GM12875 (cell line): ENCODE data around the gene TNFAIP6.

Source experiments
- H3K4me3 ChIP-seq: one replicate; pipeline ENCODE4 v1.5.1; 2011; ENCODE audit warnings: low read depth, low read length, control low read depth
- CTCF ChIP-seq: IDR thresholded peaks from 2 replicates; pipeline ENCODE4 v1.5.1; 2011; ENCODE audit warnings: low read depth, mild to moderate bottlenecking, control low read depth, inconsistent platforms, low read length, moderate library complexity, borderline replicate concordance; ENCODE audit not compliant: insufficient read depth

TNFAIP6 gene

GRCh38 chr2:151403914-151404313 lies 46.5 kb downstream of the TNFAIP6 start:
- no peak overlapping the region for H3K4me3 ChIP-seq
- no peak for TF ChIP-seq CTCF

GRCh38 chr2:151405376-151405775 lies 48.0 kb downstream of the TNFAIP6 start:
- TF ChIP-seq CTCF, result no peak

GRCh38 chr2:151407281-151407680 lies 49.9 kb downstream of the TNFAIP6 start:
- no peak overlapping the region for H3K4me3 ChIP-seq
- no peak for TF ChIP-seq CTCF

More at GRCh38 chr2:151405376-151405775, 48.0 kb downstream of the TNFAIP6 start:
- H3K4me3 ChIP-seq, result no peak overlapping the region

GRCh38 chr2:151408788-151409600 lies 51.6 kb downstream of the TNFAIP6 start:
- no peak overlapping the region for H3K4me3 ChIP-seq

GRCh38 chr2:151409601-151410484 lies 52.5 kb downstream of the TNFAIP6 start, which contains the start of gene RIF1:
TSS of gene RIF1 (plus strand) at chr2:151409902. CDS start at chr2:151410424, 522 bp downstream.
- H3K4me3 ChIP-seq, result peak within 1 kb of the TSS; percentile 79
- TF ChIP-seq CTCF, result peak; percentile 73

More at GRCh38 chr2:151408788-151409600, 51.6 kb downstream of the TNFAIP6 start:
- TF ChIP-seq CTCF, result no peak

- H3K4me3 ChIP-seq, result peak overlapping the region; percentile 79
- TF ChIP-seq CTCF, result no peak
Measured at GRCh38 chr2:151410485-151410834, 53.1 kb downstream of the TNFAIP6 start.
